ENCODE data around the gene C1QTNF5.

Gene C1QTNF5

DNA sequence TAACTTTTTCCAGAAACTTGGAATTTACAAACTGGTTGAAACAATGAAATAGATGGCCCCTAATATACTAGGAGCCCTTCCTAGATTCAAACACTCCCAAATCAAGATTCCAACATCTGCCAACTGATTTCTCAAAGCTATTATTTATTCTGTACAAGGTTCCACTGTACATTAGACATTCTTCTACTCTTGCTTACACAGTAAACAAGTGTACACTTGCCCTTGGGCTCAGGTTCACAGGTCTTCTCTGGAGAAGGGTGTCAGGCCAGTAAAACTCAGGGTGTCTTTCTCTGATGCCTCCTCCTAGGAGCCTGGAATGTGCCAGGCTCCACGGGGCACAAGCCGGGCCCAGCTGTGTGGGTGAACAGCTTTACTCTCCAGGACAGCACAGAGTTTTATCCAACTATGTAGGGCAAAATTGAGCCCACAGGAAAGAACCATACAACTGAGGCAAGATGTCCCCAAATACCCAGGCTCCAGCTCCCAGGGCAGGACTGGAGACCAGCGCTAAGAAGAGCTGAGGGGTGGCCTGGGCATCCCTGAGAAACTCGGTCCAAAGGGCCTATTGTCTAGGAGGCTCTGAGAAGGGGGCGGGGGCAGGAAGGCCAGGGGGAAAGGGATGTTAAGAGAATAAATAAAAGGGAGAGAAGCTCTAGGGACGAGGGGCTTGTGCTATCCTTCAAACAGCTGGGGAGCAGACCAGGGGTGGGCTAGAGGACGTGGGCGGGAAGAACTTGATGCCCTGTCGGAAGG, 14.6 kb upstream of the C1QTNF5 start:
- no peak overlapping the region for H3K4me3 ChIP-seq (replicated peaks in 1 of 2; ENCODE audit: low read depth in 2 of 2, low read length in 2 of 2)
- DNase-seq (ENCODE audit: low read depth in 2 of 2), result no peak
- TF ChIP-seq, protein P1, sequence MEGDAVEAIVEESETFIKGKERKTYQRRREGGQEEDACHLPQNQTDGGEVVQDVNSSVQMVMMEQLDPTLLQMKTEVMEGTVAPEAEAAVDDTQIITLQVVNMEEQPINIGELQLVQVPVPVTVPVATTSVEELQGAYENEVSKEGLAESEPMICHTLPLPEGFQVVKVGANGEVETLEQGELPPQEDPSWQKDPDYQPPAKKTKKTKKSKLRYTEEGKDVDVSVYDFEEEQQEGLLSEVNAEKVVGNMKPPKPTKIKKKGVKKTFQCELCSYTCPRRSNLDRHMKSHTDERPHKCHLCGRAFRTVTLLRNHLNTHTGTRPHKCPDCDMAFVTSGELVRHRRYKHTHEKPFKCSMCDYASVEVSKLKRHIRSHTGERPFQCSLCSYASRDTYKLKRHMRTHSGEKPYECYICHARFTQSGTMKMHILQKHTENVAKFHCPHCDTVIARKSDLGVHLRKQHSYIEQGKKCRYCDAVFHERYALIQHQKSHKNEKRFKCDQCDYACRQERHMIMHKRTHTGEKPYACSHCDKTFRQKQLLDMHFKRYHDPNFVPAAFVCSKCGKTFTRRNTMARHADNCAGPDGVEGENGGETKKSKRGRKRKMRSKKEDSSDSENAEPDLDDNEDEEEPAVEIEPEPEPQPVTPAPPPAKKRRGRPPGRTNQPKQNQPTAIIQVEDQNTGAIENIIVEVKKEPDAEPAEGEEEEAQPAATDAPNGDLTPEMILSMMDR (IDR thresholded peaks at IDR 0.05; ENCODE audit: low read depth, low read length), result no peak

DNA sequence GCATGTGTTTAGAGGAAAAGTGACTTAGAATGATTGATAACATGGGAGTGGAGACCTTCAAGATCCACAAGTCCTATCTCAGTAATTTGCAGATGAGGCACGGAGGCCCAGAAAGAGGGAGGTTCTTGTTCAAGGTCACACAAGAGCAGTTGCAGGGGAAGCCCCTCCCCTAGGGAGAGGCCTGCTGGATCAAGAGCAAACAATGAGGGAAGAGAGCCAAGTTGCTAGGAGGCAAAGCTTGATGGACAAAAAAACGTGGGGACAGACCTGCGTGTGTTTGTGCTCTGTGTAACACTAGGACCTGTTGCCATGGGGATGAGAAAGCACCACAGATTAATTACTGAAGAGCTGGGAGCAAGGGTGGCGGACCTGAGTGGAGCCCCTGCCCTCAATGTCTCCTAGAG, 12.2 kb upstream of the C1QTNF5 start:
- TF ChIP-seq, protein P1 (IDR thresholded peaks at IDR 0.05; ENCODE audit: low read depth, low read length), result no peak
- peak; percentile 20 to 84 for DNase-seq (ENCODE audit: low read depth in 2 of 2)

DNA sequence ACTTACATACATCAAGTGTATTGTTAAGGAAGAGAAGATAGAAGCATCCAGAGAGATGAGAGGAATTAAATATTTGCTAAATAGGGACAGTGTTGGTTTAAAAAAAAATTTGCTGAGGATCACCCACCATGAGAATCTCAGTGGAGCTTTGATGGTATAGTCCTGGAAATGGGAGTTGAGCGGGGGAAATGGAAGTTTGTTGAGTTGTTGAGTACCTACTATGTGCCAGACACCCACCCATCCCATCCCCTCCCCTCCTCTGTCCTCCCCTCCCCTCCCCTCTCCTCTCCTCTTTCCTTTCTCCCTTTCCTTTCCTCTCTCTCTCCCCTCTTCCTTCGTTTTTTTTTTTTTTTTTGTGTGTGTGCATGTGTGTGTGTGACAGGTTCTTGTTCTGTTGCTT, 10.5 kb upstream of the C1QTNF5 start:
- DNase-seq (ENCODE audit: low read depth in 2 of 2), result no peak
- no peak overlapping the region for H3K4me3 ChIP-seq (replicated peaks in 1 of 2; ENCODE audit: low read depth in 2 of 2, low read length in 2 of 2)
- TF ChIP-seq, protein P1 (IDR thresholded peaks at IDR 0.05; ENCODE audit: low read depth, low read length), result no peak

More for the DNA sequence above, 12.2 kb upstream of the C1QTNF5 start:
- H3K4me3 ChIP-seq (replicated peaks in 1 of 2; ENCODE audit: low read depth in 2 of 2, low read length in 2 of 2), result no peak overlapping the region

DNA sequence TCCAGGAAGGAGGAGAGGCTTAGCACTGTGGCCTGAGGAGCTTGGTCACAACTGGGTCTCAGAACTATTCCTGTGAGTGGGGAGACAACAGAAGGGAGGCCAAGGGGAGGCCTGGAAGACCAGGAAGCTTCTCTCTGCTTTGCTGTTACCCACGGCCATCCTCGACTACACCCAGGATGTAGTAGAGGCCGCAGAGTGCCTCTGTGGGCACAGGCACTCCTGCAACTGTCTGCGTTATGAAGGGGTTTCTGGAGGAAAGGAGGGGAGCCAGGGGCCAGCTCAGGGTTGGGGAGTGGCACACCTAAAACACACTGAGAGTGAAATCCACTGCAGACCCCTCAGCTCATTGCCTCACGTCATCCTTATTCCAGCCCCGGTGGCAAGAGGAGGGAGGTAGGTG, 9.6 kb upstream of the C1QTNF5 start:
- no peak overlapping the region for H3K4me3 ChIP-seq (replicated peaks in 1 of 2; ENCODE audit: low read depth in 2 of 2, low read length in 2 of 2)
- DNase-seq (ENCODE audit: low read depth in 2 of 2), result no peak
- TF ChIP-seq, protein P1 (IDR thresholded peaks at IDR 0.05; ENCODE audit: low read depth, low read length), result no peak

DNA sequence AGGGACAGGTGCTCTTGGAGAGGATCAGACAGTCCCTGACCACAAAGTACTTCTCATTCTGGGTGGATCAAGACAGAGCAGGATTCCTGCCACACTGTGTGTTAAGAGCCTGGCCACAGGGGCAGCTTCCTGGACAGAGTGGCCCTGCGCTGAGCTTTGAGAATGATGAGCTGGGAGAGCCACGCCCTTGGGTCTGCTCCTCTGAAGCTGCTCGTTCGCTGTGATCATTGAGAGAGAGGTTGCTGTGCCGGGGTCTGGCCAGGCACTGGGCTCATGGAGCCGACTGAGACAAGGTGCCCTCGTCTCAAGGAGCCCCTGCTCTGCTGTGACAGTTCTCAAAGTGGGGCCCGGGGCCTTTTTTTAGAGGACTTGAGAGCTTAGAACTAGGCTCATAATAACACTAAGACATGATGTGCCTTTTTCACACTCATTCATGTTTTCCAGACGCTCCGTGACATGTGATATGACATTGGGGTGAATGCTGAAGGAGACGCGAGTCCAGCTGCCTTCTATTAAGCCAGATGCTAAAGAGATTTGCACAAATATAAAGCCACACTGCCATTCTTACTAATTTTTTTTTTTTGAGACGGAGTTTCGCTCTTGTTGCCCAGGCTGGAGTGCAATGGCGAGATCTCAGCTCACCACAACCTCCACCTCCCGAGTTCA, 7.4 kb upstream of the C1QTNF5 start:
- H3K4me3 ChIP-seq (replicated peaks in 1 of 2; ENCODE audit: low read depth in 2 of 2, low read length in 2 of 2), result no peak overlapping the region
- TF ChIP-seq, protein P1 (IDR thresholded peaks at IDR 0.05; ENCODE audit: low read depth, low read length), result no peak
- DNase-seq (ENCODE audit: low read depth in 2 of 2), result no peak

DNA sequence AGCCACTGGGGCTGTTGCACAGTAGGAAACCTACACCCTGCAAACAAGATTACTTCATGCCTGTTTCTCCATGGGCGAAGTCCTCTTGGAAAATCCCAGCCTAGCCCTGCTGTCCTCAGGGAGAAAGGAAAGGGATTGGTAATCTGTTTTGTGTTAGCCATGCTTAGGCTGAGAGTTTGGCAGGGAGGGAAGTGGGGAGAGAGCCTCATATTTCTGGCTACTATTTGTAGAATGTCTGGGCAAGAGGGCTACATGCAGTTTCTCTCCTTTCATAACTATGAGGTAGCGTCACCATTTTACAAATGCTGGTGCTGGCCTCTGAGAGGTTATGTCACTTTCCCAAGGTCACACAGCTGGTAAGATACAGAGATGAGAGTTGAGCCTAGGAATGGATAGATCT, 6.6 kb upstream of the C1QTNF5 start:
- H3K4me3 ChIP-seq (replicated peaks in 1 of 2; ENCODE audit: low read depth in 2 of 2, low read length in 2 of 2), result no peak overlapping the region
- TF ChIP-seq, protein P1 (IDR thresholded peaks at IDR 0.05; ENCODE audit: low read depth, low read length), result no peak
- DNase-seq (ENCODE audit: low read depth in 2 of 2), result no peak

Measured in cardiac fibroblast (primary cell).